ENCODE measurements around the gene PPARD. TPM values are rescaled to one million over a fixed set of nuclear protein-coding genes. Genes with fewer than 3 reads are reported as not detected.
A peak's percentile ranks its signal among the peaks of the same experiment; 100 is the strongest.

PPARD gene
- total RNA-seq, 1 donor from 2014 or later: 19.0 TPM

- H3K4me3 Mint-ChIP-seq: peak overlapping the region; percentile 79
- DNase-seq: peak; percentile 78
- peaks cover 35% of the 10 kb centered on the region for H3K36me3 Mint-ChIP-seq (ENCODE audit: low read depth)
- peaks cover 55% of the 10 kb centered on the region for H3K4me1 Mint-ChIP-seq
- intact Hi-C loops (cut with micrococcal nuclease): loop anchor here (2.0 kb wide), 1 partner anchor 67 kb away; no protein-coding TSS in a partner anchor
- H3K9me3 Mint-ChIP-seq: peaks cover 4% of the 10 kb centered on the region
- peak overlapping the region; percentile 96 for H3K27ac Mint-ChIP-seq
- H3K27me3 Mint-ChIP-seq: no peaks in the 10 kb centered on the region
Measured at GRCh38 chr6:35370124-35370741, 27.9 kb downstream of the PPARD start.

DNA sequence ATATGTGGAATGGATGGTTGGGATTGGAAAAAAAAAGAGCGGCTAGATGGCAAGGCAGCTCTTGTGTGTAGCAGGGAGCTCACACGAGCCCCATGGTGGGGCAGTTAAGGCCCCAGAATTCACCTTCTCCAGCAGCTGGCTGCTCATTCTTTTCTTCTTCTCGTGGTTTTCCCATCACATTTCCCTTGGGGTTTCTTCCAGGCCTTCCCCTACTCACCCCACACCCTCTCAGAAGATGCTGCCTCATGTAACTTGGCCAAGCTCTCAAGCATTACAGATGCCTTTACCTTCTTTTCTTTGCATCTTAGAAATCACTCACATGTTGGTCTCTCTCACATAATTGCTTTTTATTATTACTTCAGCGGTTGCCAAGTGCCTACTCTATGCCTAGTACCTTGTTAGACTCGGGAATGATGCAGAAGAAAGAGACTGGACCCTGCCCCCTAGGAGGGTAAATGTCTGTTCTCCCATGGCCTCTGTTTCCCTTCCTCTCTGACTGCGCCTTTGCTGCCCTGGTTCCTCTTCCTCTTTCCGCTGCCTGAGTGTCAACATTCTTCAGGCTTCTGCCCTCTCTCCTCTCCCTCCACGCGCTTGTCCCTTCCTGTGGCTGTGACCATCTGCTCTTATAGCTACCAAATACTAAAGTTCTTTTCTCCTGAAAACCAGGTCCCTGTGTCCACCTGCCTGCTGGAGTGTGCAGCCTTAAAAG, 28.6 kb downstream of the PPARD start:
- H3K27ac Mint-ChIP-seq: peak overlapping the region; percentile 96
- H3K4me3 Mint-ChIP-seq: peak overlapping the region; percentile 79
- H3K4me1 Mint-ChIP-seq: peaks cover 50% of the 10 kb centered on the region
- no peaks in the 10 kb centered on the region for H3K27me3 Mint-ChIP-seq
- peaks cover 31% of the 10 kb centered on the region for H3K36me3 Mint-ChIP-seq (ENCODE audit: low read depth)
- peaks cover 4% of the 10 kb centered on the region for H3K9me3 Mint-ChIP-seq
- intact Hi-C loops (cut with micrococcal nuclease): loop anchor here (2.0 kb wide), 1 partner anchor 68 kb away; no protein-coding TSS in a partner anchor
- no peak for DNase-seq

GRCh38 chr6:35371494-35372262, 29.3 kb downstream of the PPARD start:
- peaks cover 29% of the 10 kb centered on the region for H3K36me3 Mint-ChIP-seq (ENCODE audit: low read depth)
- DNase-seq: no peak
- H3K9me3 Mint-ChIP-seq: peaks cover 4% of the 10 kb centered on the region
- H3K27me3 Mint-ChIP-seq: no peaks in the 10 kb centered on the region
- intact Hi-C loops (cut with micrococcal nuclease): loop anchor here (2.0 kb wide), 1 partner anchor 69 kb away; no protein-coding TSS in a partner anchor
- H3K4me1 Mint-ChIP-seq: peaks cover 53% of the 10 kb centered on the region
- no peak overlapping the region for H3K4me3 Mint-ChIP-seq
- H3K27ac Mint-ChIP-seq: peak overlapping the region; percentile 96

DNA sequence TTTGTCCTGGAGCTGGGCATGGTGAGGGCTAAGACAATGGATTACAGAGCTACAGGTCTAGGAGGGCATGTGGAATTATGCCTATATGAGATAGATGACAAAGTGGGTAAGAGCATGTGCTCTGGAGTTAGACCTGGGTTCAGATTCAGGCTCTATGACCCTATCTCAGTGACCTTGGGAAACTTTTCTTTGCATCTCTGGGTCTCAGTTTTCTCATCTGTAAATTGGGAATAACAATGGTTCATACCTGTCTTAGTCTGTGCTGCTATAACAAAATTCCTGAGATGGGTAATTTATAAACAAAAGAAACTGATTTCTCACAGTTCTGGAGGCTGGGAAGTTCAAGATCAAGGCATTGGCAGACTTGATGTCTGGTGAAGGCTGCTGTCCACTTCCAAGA, 30.3 kb downstream of the PPARD start:
- DNase-seq: no peak
- Mint-ChIP-seq H3K36me3 (ENCODE audit: low read depth) (peaks cover 22% of the 10 kb centered on the region), H3K27ac (no peak overlapping the region), H3K4me1 (peaks cover 47% of the 10 kb centered on the region), H3K4me3 (no peak overlapping the region), H3K9me3 (peaks cover 4% of the 10 kb centered on the region), H3K27me3 (no peaks in the 10 kb centered on the region)
- intact Hi-C loops (cut with micrococcal nuclease): no loop called here

GRCh38 chr6:35376281-35376680, 33.9 kb downstream of the PPARD start:
- peaks cover 19% of the 10 kb centered on the region for H3K4me1 Mint-ChIP-seq
- H3K36me3 Mint-ChIP-seq (ENCODE audit: low read depth): peaks cover 25% of the 10 kb centered on the region
- no peaks in the 10 kb centered on the region for H3K27me3 Mint-ChIP-seq
- H3K27ac Mint-ChIP-seq: no peak overlapping the region
- no peak overlapping the region for H3K4me3 Mint-ChIP-seq
- intact Hi-C loops (cut with micrococcal nuclease): no loop called here
- DNase-seq: no peak
- H3K9me3 Mint-ChIP-seq: no peaks in the 10 kb centered on the region

GRCh38 chr6:35377002-35377401, 34.6 kb downstream of the PPARD start:
- Mint-ChIP-seq H3K9me3 (no peaks in the 10 kb centered on the region), H3K4me1 (peaks cover 17% of the 10 kb centered on the region), H3K4me3 (no peak overlapping the region), H3K27me3 (no peaks in the 10 kb centered on the region), H3K27ac (no peak overlapping the region), H3K36me3 (ENCODE audit: low read depth) (peaks cover 29% of the 10 kb centered on the region)
- intact Hi-C loops (cut with micrococcal nuclease): no loop called here
- no peak for DNase-seq

GRCh38 chr6:35378261-35378660, 35.9 kb downstream of the PPARD start:
- intact Hi-C loops (cut with micrococcal nuclease): no loop called here

DNA sequence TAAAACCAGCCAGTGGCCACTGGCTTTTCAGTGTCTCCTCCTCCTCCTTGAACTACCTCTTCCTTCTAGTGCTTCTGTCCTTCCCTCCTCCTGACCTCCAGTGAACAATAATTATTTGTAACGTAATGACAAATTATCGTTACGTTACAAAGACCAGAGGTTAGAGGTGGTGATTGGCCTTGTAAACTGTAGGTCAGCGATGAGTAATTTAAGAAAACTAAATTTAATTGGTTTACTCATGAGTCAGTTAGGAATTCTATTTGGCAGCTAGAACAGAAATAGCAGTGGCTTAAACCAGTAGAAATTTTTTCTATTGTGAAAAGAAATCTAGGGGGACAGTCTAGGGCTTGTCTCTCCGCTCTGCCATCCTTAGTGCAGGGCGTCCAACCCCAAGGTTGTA, 38.8 kb downstream of the PPARD start:
- intact Hi-C loops (cut with micrococcal nuclease): no loop called here
- H3K27ac Mint-ChIP-seq: no peak overlapping the region
- no peaks in the 10 kb centered on the region for H3K27me3 Mint-ChIP-seq

More at GRCh38 chr6:35378261-35378660, 35.9 kb downstream of the PPARD start:
- no peak overlapping the region for H3K4me3 Mint-ChIP-seq
- H3K27ac Mint-ChIP-seq: no peak overlapping the region
- H3K36me3 Mint-ChIP-seq (ENCODE audit: low read depth): peaks cover 30% of the 10 kb centered on the region
- H3K4me1 Mint-ChIP-seq: peaks cover 17% of the 10 kb centered on the region
- H3K27me3 Mint-ChIP-seq: no peaks in the 10 kb centered on the region
- H3K9me3 Mint-ChIP-seq: no peaks in the 10 kb centered on the region
- DNase-seq: no peak

DNA sequence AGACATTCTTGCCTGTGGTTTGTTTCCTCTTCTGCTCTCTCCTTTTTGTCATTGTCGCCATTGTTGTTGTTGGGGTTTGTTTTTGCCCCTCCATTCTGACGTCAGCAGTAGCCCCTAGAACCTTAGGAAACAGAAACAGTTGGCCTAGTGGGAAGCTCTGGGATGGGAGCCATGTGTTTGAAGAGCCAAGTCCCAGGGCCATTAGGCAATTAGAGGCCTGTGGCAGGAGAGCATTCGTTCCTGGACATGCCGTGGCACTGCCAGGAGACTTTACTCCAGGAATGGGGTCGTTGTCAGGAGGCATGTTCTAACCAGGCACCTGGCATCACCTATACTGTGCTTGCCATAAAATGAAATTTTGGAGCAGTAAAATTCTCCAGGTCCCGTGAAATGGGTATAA, 39.7 kb downstream of the PPARD start:
- peaks cover 30% of the 10 kb centered on the region for H3K36me3 Mint-ChIP-seq (ENCODE audit: low read depth)
- H3K9me3 Mint-ChIP-seq: no peaks in the 10 kb centered on the region
- intact Hi-C loops (cut with micrococcal nuclease): no loop called here
- DNase-seq: no peak
- peaks cover 13% of the 10 kb centered on the region for H3K4me1 Mint-ChIP-seq
- H3K27me3 Mint-ChIP-seq: no peaks in the 10 kb centered on the region
- no peak overlapping the region for H3K4me3 Mint-ChIP-seq
- H3K27ac Mint-ChIP-seq: no peak overlapping the region

More for the DNA sequence above, 38.8 kb downstream of the PPARD start:
- H3K9me3 Mint-ChIP-seq: no peaks in the 10 kb centered on the region
- H3K36me3 Mint-ChIP-seq (ENCODE audit: low read depth): peaks cover 30% of the 10 kb centered on the region
- H3K4me3 Mint-ChIP-seq: no peak overlapping the region
- H3K4me1 Mint-ChIP-seq: peaks cover 17% of the 10 kb centered on the region
- DNase-seq: no peak

GRCh38 chr6:35385457-35386202, 43.3 kb downstream of the PPARD start:
- Mint-ChIP-seq H3K9me3 (no peaks in the 10 kb centered on the region), H3K27ac (no peak overlapping the region), H3K36me3 (ENCODE audit: low read depth) (peaks cover 25% of the 10 kb centered on the region), H3K4me1 (peaks cover 18% of the 10 kb centered on the region), H3K27me3 (no peaks in the 10 kb centered on the region), H3K4me3 (no peak overlapping the region)
- intact Hi-C loops (cut with micrococcal nuclease): no loop called here
- DNase-seq: no peak

DNA sequence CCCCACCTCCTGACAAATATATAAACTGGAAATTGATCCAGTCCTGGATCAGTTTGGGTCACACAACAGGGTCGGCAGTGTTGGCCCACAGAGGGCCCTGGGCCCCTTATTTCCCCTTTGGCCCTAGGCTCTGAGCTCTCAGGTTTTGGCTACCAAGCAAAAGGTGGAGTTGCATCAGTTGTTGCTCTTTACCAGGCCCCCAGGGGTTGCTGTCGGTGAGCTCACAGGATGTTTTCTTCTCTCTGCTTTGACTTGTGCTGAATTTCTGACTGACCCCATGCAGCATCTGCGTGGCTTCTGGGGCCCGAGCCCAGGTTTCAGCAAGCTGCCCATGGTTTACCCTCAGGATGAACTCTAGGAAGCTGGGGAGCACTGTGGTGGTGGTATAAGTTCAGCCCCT, 44.6 kb downstream of the PPARD start:
- intact Hi-C loops (cut with micrococcal nuclease): no loop called here
- Mint-ChIP-seq H3K27me3 (no peaks in the 10 kb centered on the region), H3K4me3 (no peak overlapping the region), H3K27ac (no peak overlapping the region), H3K36me3 (ENCODE audit: low read depth) (peaks cover 15% of the 10 kb centered on the region), H3K9me3 (no peaks in the 10 kb centered on the region), H3K4me1 (peaks cover 20% of the 10 kb centered on the region)
- no peak for DNase-seq

- Mint-ChIP-seq H3K9me3 (no peaks in the 10 kb centered on the region), H3K4me1 (peaks cover 26% of the 10 kb centered on the region), H3K36me3 (ENCODE audit: low read depth) (peaks cover 9% of the 10 kb centered on the region), H3K27me3 (no peaks in the 10 kb centered on the region), H3K27ac (no peak overlapping the region), H3K4me3 (no peak overlapping the region)
- no peak for DNase-seq
- intact Hi-C loops (cut with micrococcal nuclease): no loop called here
Measured at GRCh38 chr6:35388030-35388429, 45.7 kb downstream of the PPARD start.

DNA sequence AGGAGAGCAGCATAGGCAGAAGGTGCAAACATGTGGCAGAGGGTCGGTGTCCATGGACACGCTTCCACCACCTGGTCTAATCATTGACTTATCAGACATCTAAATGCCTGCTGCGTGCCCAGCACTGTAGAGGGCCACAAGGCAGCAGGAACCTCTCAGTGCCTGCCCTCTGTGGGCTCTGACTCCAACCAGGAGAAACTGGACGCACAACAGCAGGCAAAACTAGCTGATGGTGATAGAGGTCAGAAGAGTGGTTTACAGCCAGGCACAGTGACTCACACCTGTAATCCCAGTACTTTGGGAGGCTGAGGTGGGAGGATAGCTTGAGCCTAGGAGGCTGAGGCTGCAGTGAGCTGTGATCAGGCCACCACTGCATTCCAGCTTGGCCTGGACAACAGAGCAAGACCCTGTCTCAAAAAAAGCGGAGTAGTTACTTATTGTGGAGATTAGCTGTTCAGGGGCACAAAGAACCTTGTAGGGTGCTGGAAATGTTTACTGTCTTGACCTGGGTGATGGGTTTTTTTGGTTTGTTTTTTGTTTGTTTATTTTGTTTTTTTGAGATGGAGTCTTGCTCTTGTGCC, 46.5 kb downstream of the PPARD start:
- Mint-ChIP-seq H3K4me1 (peaks cover 35% of the 10 kb centered on the region), H3K27ac (no peak overlapping the region), H3K27me3 (no peaks in the 10 kb centered on the region), H3K36me3 (ENCODE audit: low read depth) (peaks cover 11% of the 10 kb centered on the region), H3K4me3 (no peak overlapping the region), H3K9me3 (no peaks in the 10 kb centered on the region)
- intact Hi-C loops (cut with micrococcal nuclease): no loop called here
- no peak for DNase-seq
